GOT3 (cell line): ENCODE results near the gene SLC47A1.
"Not testable (repeated sequence)": the region's sequence is repeated elsewhere in the genome, so short reads cannot be mapped to it uniquely, and the experiment has no call there.

Experiments
- DNase-seq: peaks from one replicate; lab custom pipeline; 2025; ENCODE audit warnings: mixed read lengths; lab: John Stamatoyannopoulos, UW

The SLC47A1 gene

GRCh38 chr17:19533718-19534561 is at the start of gene SLC47A1:
Gene SLC47A1 (plus strand): TSS chr17:19533854. CDS start chr17:19533940, 86 bp downstream.
- DNase-seq: no peak

GRCh38 chr17:19485800-19486340 is 47.8 kb upstream of the SLC47A1 start:
- no peak for DNase-seq

- no peak for DNase-seq
Measured at GRCh38 chr17:19486351-19487023, 47.2 kb upstream of the SLC47A1 start.

- DNase-seq: no peak
Measured at GRCh38 chr17:19487024-19487600, 46.5 kb upstream of the SLC47A1 start.

GRCh38 chr17:19492141-19492540 is 41.5 kb upstream of the SLC47A1 start:
- no peak for DNase-seq

GRCh38 chr17:19494961-19495806 is 38.5 kb upstream of the SLC47A1 start:
- no peak for DNase-seq

GRCh38 chr17:19495828-19496528 is 37.7 kb upstream of the SLC47A1 start:
- DNase-seq: no peak

GRCh38 chr17:19497624-19498023 is 36.0 kb upstream of the SLC47A1 start:
- no peak for DNase-seq

GRCh38 chr17:19501219-19501618 is 32.4 kb upstream of the SLC47A1 start:
- DNase-seq: no peak

- no peak for DNase-seq
Measured at GRCh38 chr17:19502517-19502916, 31.1 kb upstream of the SLC47A1 start.

GRCh38 chr17:19505561-19505960 is 28.1 kb upstream of the SLC47A1 start:
- DNase-seq: not testable (repeated sequence)

- peak; percentile 80 for DNase-seq
Measured at GRCh38 chr17:19507775-19508576, 25.7 kb upstream of the SLC47A1 start.

GRCh38 chr17:19508577-19508867 is 25.1 kb upstream of the SLC47A1 start:
- no peak for DNase-seq

- DNase-seq: not testable (repeated sequence)
Measured at GRCh38 chr17:19509281-19509852, 24.3 kb upstream of the SLC47A1 start.

GRCh38 chr17:19510903-19511302 is 22.8 kb upstream of the SLC47A1 start:
- DNase-seq: no peak

- peak; percentile 16 for DNase-seq
Measured at GRCh38 chr17:19513897-19514488, 19.7 kb upstream of the SLC47A1 start.

- no peak for DNase-seq
Measured at GRCh38 chr17:19517699-19518098, 16.0 kb upstream of the SLC47A1 start.

- not testable (repeated sequence) for DNase-seq
Measured at GRCh38 chr17:19519388-19520291, 14.0 kb upstream of the SLC47A1 start.

- DNase-seq: no peak
Measured at GRCh38 chr17:19520641-19521040, 13.0 kb upstream of the SLC47A1 start.
